NCI-H748 treated with DMSO at 0.1 percent for 48 hours (cell line): ENCODE data around the gene P2RX4.
"Not testable (repeated sequence)": the region's sequence is repeated elsewhere in the genome, so short reads cannot be mapped to it uniquely, and the experiment has no call there.

Source experiments
- DNase-seq: peaks from one replicate; lab custom pipeline; 2025; lab: John Stamatoyannopoulos, UW

The P2RX4 gene

GRCh38 chr12:121223292-121224285 lies 13.7 kb downstream of the P2RX4 start:
- DNase-seq, result no peak

GRCh38 chr12:121224591-121224990 lies 14.7 kb downstream of the P2RX4 start:
- no peak for DNase-seq

DNA sequence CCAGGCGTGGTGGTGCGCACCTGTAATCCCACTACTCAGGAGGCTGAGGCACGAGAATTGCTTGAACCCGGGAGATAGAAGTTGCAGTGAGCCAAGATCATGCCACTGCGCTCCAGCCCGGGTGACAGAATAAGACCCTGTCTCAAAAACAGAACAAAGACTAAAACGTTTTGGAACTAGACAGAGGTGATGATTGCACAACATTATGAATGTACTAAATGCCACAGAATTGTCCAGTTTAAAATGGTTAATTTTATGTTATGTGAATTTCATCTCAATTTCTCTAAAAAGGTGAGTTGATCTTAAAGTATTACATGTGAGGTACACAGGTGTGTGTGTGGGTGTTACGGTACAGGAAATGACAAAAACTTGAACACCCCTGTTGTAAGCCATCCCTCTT lies 16.5 kb downstream of the P2RX4 start:
- no peak for DNase-seq

- not testable (repeated sequence) for DNase-seq
Measured at GRCh38 chr12:121226871-121227270, 16.9 kb downstream of the P2RX4 start.

DNA sequence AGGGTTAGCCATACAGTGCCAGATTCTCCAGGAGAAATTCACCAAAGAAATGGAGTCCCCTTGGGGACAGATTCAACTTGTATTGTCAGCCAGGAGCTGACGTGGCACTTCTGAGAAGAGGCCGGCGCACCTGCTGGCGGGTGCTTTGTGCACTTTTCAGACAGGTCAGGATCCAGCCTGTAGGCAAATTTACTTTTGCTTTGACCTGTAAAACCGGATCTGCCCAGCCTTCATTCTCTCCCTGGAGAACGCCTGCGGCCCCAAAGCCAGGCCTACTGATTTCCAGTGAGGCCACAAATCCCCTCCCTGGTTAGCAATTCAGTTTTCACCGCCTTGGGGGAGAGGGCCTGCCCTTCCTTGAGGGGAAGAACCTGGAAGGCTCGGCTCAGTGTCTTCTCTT lies 17.4 kb downstream of the P2RX4 start:
- peak; percentile 39 for DNase-seq

DNA sequence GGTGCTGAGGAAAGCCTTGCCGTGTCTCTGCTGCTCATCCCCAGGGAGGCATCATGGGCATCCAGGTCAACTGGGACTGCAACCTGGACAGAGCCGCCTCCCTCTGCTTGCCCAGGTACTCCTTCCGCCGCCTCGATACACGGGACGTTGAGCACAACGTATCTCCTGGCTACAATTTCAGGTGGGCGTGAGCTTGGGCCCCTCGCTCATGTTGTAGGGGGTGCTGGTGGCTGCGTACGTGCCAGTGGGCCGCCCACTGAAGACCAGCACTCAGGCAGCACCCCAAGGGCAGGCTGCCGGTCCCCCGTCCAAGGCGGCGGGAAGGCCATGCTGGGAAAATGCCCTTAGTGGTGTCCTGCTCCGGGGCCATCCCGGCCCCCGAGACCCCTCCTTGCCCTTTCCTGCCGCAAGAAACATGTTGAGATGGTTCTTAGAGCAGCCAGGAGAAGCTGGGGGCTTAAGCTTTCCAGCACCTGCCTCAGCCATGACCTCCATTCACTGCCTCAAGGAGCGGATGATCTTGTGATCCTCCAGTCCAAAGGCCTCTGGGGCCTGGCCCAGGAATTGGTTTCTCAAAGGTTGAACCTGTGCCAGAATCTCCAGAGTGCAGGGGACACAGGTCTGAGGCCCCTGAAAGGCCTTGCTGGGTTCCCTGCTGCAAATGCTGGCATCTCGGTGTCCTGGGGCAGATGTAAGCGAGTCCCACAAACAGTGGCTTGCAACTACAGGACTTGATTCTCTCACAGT lies 19.2 kb downstream of the P2RX4 start:
- no peak for DNase-seq

- DNase-seq, result peak; percentile 58
Measured at GRCh38 chr12:121229826-121230537, 20.1 kb downstream of the P2RX4 start.

- no peak for DNase-seq
Measured at GRCh38 chr12:121230538-121230907, 20.6 kb downstream of the P2RX4 start.

- no peak for DNase-seq
Measured at GRCh38 chr12:121232163-121232562, 22.2 kb downstream of the P2RX4 start.

GRCh38 chr12:121232977-121233627 lies 23.2 kb downstream of the P2RX4 start:
- DNase-seq, result no peak

GRCh38 chr12:121233628-121234020 lies 23.7 kb downstream of the P2RX4 start:
- DNase-seq, result no peak

- DNase-seq, result no peak
Measured at GRCh38 chr12:121236776-121237175, 26.8 kb downstream of the P2RX4 start.

DNA sequence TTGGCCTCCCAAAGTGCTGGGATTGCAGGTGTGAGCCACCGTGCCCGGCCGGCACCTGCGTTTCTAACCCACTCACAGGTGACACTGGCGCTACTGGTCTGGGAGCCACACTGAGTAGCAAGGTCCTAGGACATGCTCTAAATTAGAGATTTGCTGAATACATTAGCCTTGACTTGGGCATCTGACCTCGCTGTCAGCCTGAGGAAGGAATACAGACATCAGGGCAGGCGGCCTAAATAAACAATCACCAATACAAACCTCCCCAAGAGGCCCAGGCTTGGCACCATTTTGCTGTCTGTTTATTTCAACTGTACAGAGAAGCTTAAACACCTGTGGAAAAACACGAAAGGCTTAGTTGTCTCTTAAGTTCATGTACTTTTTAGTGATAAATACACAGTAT lies 27.5 kb downstream of the P2RX4 start:
- no peak for DNase-seq

- no peak for DNase-seq
Measured at GRCh38 chr12:121238086-121238485, 28.2 kb downstream of the P2RX4 start.

- DNase-seq, result peak; percentile 55
Measured at GRCh38 chr12:121238604-121239350, 28.8 kb downstream of the P2RX4 start.

DNA sequence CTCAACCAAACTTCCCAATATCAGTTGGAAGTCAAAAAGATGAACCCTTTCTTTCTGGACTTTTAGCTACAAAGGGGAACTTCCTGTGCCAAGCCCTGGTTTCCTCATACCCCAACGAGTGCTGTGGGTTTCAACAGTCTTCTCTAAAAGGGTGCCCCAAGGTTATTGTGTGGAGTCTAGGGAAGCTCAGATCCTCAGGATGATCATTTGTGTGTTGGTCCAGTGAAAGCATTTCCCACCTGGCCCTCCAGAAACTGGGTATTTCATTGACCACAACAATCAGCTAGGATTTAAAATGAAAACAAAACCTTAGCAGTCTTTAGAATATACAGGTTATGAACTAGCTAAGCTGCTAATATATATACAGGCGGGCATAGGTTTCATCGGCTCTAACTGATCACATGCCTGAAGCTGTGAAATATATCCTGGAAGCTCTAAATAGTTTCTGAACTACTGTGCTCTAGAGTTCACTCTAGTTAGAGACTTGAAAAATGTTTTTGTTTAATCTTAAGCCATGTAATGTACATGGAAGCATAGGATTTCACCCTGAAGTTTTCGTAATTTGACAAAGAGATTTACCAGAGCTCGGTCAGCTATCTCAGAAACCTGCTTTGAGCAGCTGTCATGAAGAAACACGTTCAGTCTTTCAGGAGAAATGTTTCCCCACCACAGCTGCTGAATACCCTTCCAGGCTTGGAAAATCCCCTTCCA lies 29.6 kb downstream of the P2RX4 start:
- no peak for DNase-seq

- DNase-seq, result no peak
Measured at GRCh38 chr12:121240062-121240420, 30.1 kb downstream of the P2RX4 start.

- DNase-seq, result no peak
Measured at GRCh38 chr12:121240484-121241101, 30.7 kb downstream of the P2RX4 start.

GRCh38 chr12:121241156-121241970 lies 31.4 kb downstream of the P2RX4 start:
- DNase-seq, result no peak
